A673 (cell line): Measurements from ENCODE around the gene PSMC6. TPM values are rescaled to one million over a fixed set of nuclear protein-coding genes. Genes with fewer than 3 reads are reported as not detected.

Experiments
- Bru-seq: library from RNA; stranded (reverse); fragments of 400-500 nt; gene quantifications from one replicate; lab custom pipeline; 2021; lab: Mats Ljungman, UMichigan
- BruChase-seq, 2 experiments: library from RNA; stranded (reverse); fragments of 400-500 nt; gene quantifications; one replicate each; lab custom pipeline; 2021; lab: Mats Ljungman, UMichigan
- BruUV-seq: library from RNA; stranded (reverse); fragments of 400-500 nt; replicated peaks from 2 replicates; lab custom pipeline; 2021; lab: Mats Ljungman, UMichigan
- CTCF ChIA-PET: fragments of 300-600 bp; sonication (Branson Sonifier 250); formaldehyde crosslinking; loops from one replicate; lab custom pipeline; 2022; ENCODE audit warnings: antibody characterized with exemption; lab: Charles Lee
- POLR2A ChIA-PET: fragments of 300-600 bp; sonication (Branson Sonifier 250); formaldehyde crosslinking; loops from one replicate; lab custom pipeline; 2022; ENCODE audit warnings: antibody characterized with exemption; ENCODE audit not compliant: low non-redundant PET; lab: Charles Lee
- DNase-seq: peaks from one replicate; pipeline ENCODE4 v3.0.0-alpha.2; 2015; ENCODE audit warnings: low spot score
- H3K27ac ChIP-seq: fragments of 200-600 bp; sonication (generic); 2 replicates; pipeline ENCODE4 v1.5.1; 2016; ENCODE audit warnings: mixed run types, low read depth, mild to moderate bottlenecking, mixed read lengths, antibody characterized with exemption, low read length; ENCODE audit not compliant: poor library complexity, severe bottlenecking
- H3K27me3 ChIP-seq: fragments of 200-600 bp; sonication (generic); replicated peaks from 2 replicates; pipeline ENCODE4 v1.6.1; 2017; ENCODE audit warnings: mixed run types, low read depth, mild to moderate bottlenecking, mixed read lengths, antibody characterized with exemption, low read length; ENCODE audit not compliant: insufficient read depth, poor library complexity
- H3K36me3 ChIP-seq: fragments of 200-600 bp; sonication (generic); 2 replicates; pipeline ENCODE4 v1.6.1; 2016; ENCODE audit warnings: mixed run types, mild to moderate bottlenecking, mixed read lengths, antibody characterized with exemption, low read length; ENCODE audit not compliant: insufficient read depth, poor library complexity, severe bottlenecking
- H3K4me1 ChIP-seq: fragments of 200-600 bp; sonication (generic); 2 replicates; pipeline ENCODE4 v1.6.1; 2017; ENCODE audit warnings: mixed run types, mild to moderate bottlenecking, mixed read lengths, antibody characterized with exemption, low read length; ENCODE audit not compliant: insufficient read depth, poor library complexity, severe bottlenecking
- H3K4me3 ChIP-seq: fragments of 200-600 bp; sonication (generic); 2 replicates; pipeline ENCODE4 v1.5.1; 2016; ENCODE audit warnings: low read depth, mixed run types, mild to moderate bottlenecking, mixed read lengths, low read length; ENCODE audit not compliant: poor library complexity, severe bottlenecking
- H3K9me3 ChIP-seq: fragments of 200-600 bp; sonication (generic); 2 replicates; pipeline ENCODE4 v1.6.1; 2016; ENCODE audit warnings: mixed run types, low read depth, mild to moderate bottlenecking, mixed read lengths, antibody characterized with exemption, low read length; ENCODE audit not compliant: poor library complexity, severe bottlenecking
- CTCF ChIP-seq: fragments of 300-800, 200-600 bp; sonication (generic); conservative IDR thresholded peaks from 2 replicates; pipeline ENCODE4 v1.5.1; 2017; ENCODE audit warnings: low read depth, mild to moderate bottlenecking, antibody characterized with exemption, low read length, moderate library complexity, mixed read lengths
- EZH2 ChIP-seq: fragments of 200-600 bp; sonication (generic); IDR thresholded peaks from 2 replicates; pipeline ENCODE4 v1.6.1; 2017; ENCODE audit warnings: borderline replicate concordance, low read depth, mild to moderate bottlenecking, mixed read lengths, antibody characterized with exemption, low read length; ENCODE audit not compliant: poor library complexity, severe bottlenecking
- intact Hi-C: fragments of 100-400 bp; cut with micrococcal nuclease; formaldehyde crosslinking; loops from one replicate; pipeline ENCODE4 v1.10.0; 2022; ENCODE audit not compliant: unreplicated experiment
- long read RNA-seq: library from polyadenylated mRNA; stranded (forward); transcript quantifications from one replicate; pipeline ENCODE4 v2.0.0, GENCODE V29; 2022
- total RNA-seq: library from RNA; stranded (reverse); gene quantifications from 2 replicates; pipeline ENCODE4 v1.2.3, GENCODE V29; 2021

The PSMC6 gene
- total RNA-seq (177 and 190 TPM in 2 replicates), Bru-seq, nascent RNA (percentile 97 among the genes with signal in this experiment), BruChase-seq, experiment 1, labeled RNA remaining after a 2-hour chase (percentile 92 among the genes with signal in this experiment), BruChase-seq, experiment 2, labeled RNA remaining after a 6-hour chase (percentile 95 among the genes with signal in this experiment)
- long read RNA-seq, transcript PSMC6-201 (14 exons, 2,188 nt) = major isoform, 311 of 341 reads
- long read RNA-seq, partial matches to known transcripts = 10 of 341 reads
- long read RNA-seq, other reads (novel, unspliced or antisense) = 20 of 341 reads

- intact Hi-C loops = no loop called here
- H3K9me3 ChIP-seq = no peaks in the 10 kb centered on the region
- peaks cover 40% of the 10 kb centered on the region for H3K36me3 ChIP-seq
- TF ChIP-seq CTCF = no peak
- TF ChIP-seq EZH2 = no peak
- no peaks in the 10 kb centered on the region for H3K27me3 ChIP-seq
- DNase-seq = peak; percentile 95
- H3K4me1 ChIP-seq = peaks cover 28% of the 10 kb centered on the region
- BruUV-seq = no TSS peak
- peak within 1 kb of the TSS; percentile 87 for H3K4me3 ChIP-seq
- POLR2A ChIA-PET = no interaction called here
- H3K27ac ChIP-seq = peak within 1 kb of the TSS; percentile 94
- CTCF ChIA-PET = interaction anchor here (0.6 kb wide), 1 partner anchor 194 kb away, joined by 3 read pairs; no protein-coding TSS in a partner anchor
Measured at GRCh38 chr14:52706724-52707706, at the start of gene PSMC6. PSMC6 (plus strand) TSS chr14:52707200; CDS start chr14:52707220, 20 bp downstream.

- H3K27me3 ChIP-seq = no peaks in the 10 kb centered on the region
- no TSS peak for BruUV-seq
- no peaks in the 10 kb centered on the region for H3K4me1 ChIP-seq
- no peak for DNase-seq
- intact Hi-C loops = no loop called here
- POLR2A ChIA-PET = no interaction called here
- no peak overlapping the region for H3K27ac ChIP-seq
- no peak for TF ChIP-seq EZH2
- no peak for TF ChIP-seq CTCF
- CTCF ChIA-PET = no interaction called here
- no peak overlapping the region for H3K4me3 ChIP-seq
- H3K9me3 ChIP-seq = no peaks in the 10 kb centered on the region
- no peaks in the 10 kb centered on the region for H3K36me3 ChIP-seq
Measured at GRCh38 chr14:52660325-52660724, 46.7 kb upstream of the PSMC6 start.

GRCh38 chr14:52660832-52661231 lies 46.2 kb upstream of the PSMC6 start:
- Histone ChIP-seq H3K27me3 (no peaks in the 10 kb centered on the region), H3K36me3 (no peaks in the 10 kb centered on the region), H3K27ac (no peak overlapping the region), H3K4me3 (no peak overlapping the region), H3K4me1 (no peaks in the 10 kb centered on the region), H3K9me3 (no peaks in the 10 kb centered on the region)
- no peak for DNase-seq
- CTCF ChIA-PET = no interaction called here
- intact Hi-C loops = no loop called here
- POLR2A ChIA-PET = no interaction called here
- BruUV-seq = no TSS peak
- no peak for TF ChIP-seq CTCF
- no peak for TF ChIP-seq EZH2
